ENCODE measurements around the gene USP31. TPM values are rescaled to one million over a fixed set of nuclear protein-coding genes. Genes with fewer than 3 reads are reported as not detected.

USP31 gene
- total and polyA plus RNA-seq, 3 donors from 2014 or later = 23.3 to 73.6 (median 73.1) TPM

- Histone ChIP-seq H3K27ac (no peak overlapping the region), H3K4me1 (no peaks in the 10 kb centered on the region), H3K36me3 (ENCODE audit: low read depth, missing control alignments) (no peaks in the 10 kb centered on the region), H3K9me3 (no peaks in the 10 kb centered on the region), H3K27me3 (no peaks in the 10 kb centered on the region), H3K4me3 (no peak overlapping the region)
- DNase-seq = no peak
- TF ChIP-seq POLR2A (IDR thresholded peaks at IDR 0.05) (no peak), CTCF (IDR thresholded peaks at IDR 0.05) (no peak)
- 78 to 80% methylated on average over 3 of the region's 3 CpGs for WGBS, 2 donors
- intact Hi-C loops (cut with DNase I; ENCODE audit: low total_unique reads) = no loop called here
Observed at GRCh38 chr16:23160574-23160973, 11.3 kb upstream of the USP31 start.

GRCh38 chr16:23160082-23160481 is 10.8 kb upstream of the USP31 start:
- WGBS, 2 donors = 65 to 77% methylated on average over 4 of the region's 4 CpGs
- no peak for TF ChIP-seq POLR2A (IDR thresholded peaks at IDR 0.05)
- no peak for TF ChIP-seq CTCF (IDR thresholded peaks at IDR 0.05)
- Histone ChIP-seq H3K36me3 (ENCODE audit: low read depth, missing control alignments) (no peaks in the 10 kb centered on the region), H3K4me3 (no peak overlapping the region), H3K4me1 (no peaks in the 10 kb centered on the region), H3K9me3 (no peaks in the 10 kb centered on the region), H3K27me3 (no peaks in the 10 kb centered on the region), H3K27ac (no peak overlapping the region)
- DNase-seq = no peak
- intact Hi-C loops (cut with DNase I; ENCODE audit: low total_unique reads) = no loop called here

GRCh38 chr16:23158114-23158513 is 8.9 kb upstream of the USP31 start:
- TF ChIP-seq POLR2A (IDR thresholded peaks at IDR 0.05) = no peak
- TF ChIP-seq CTCF (IDR thresholded peaks at IDR 0.05) = no peak
- Histone ChIP-seq H3K9me3 (no peaks in the 10 kb centered on the region), H3K27ac (no peak overlapping the region), H3K36me3 (ENCODE audit: low read depth, missing control alignments) (no peaks in the 10 kb centered on the region), H3K27me3 (no peaks in the 10 kb centered on the region), H3K4me1 (no peaks in the 10 kb centered on the region), H3K4me3 (no peak overlapping the region)
- intact Hi-C loops (cut with DNase I; ENCODE audit: low total_unique reads) = no loop called here
- 83 to 97% methylated on average over 6 of the region's 6 CpGs for WGBS, 2 donors
- no peak for DNase-seq

- no peak overlapping the region for H3K4me3 ChIP-seq
- H3K36me3 ChIP-seq (ENCODE audit: low read depth, missing control alignments) = no peaks in the 10 kb centered on the region
- intact Hi-C loops (cut with DNase I; ENCODE audit: low total_unique reads) = no loop called here
- no peaks in the 10 kb centered on the region for H3K27me3 ChIP-seq
- no peak overlapping the region for H3K27ac ChIP-seq
- 65 to 77% methylated on average over 1 of the region's 1 CpG for WGBS, 2 donors
- H3K9me3 ChIP-seq = no peaks in the 10 kb centered on the region
- TF ChIP-seq POLR2A (IDR thresholded peaks at IDR 0.05) = no peak
- TF ChIP-seq CTCF (IDR thresholded peaks at IDR 0.05) = no peak
- no peak for DNase-seq
- no peaks in the 10 kb centered on the region for H3K4me1 ChIP-seq
Observed at GRCh38 chr16:23156946-23157460, 7.8 kb upstream of the USP31 start.

- Histone ChIP-seq H3K27ac (no peak overlapping the region), H3K36me3 (ENCODE audit: low read depth, missing control alignments) (no peaks in the 10 kb centered on the region), H3K27me3 (no peaks in the 10 kb centered on the region), H3K4me1 (no peaks in the 10 kb centered on the region), H3K9me3 (no peaks in the 10 kb centered on the region), H3K4me3 (no peak overlapping the region)
- TF ChIP-seq CTCF (IDR thresholded peaks at IDR 0.05) (no peak), POLR2A (IDR thresholded peaks at IDR 0.05) (no peak)
- intact Hi-C loops (cut with DNase I; ENCODE audit: low total_unique reads) = no loop called here
- DNase-seq = no peak
- WGBS, 2 donors = 64 to 70% methylated on average over 3 of the region's 3 CpGs
Observed at GRCh38 chr16:23156110-23156509, 6.9 kb upstream of the USP31 start.
